Measurements from ENCODE around the gene DTL.

DNA sequence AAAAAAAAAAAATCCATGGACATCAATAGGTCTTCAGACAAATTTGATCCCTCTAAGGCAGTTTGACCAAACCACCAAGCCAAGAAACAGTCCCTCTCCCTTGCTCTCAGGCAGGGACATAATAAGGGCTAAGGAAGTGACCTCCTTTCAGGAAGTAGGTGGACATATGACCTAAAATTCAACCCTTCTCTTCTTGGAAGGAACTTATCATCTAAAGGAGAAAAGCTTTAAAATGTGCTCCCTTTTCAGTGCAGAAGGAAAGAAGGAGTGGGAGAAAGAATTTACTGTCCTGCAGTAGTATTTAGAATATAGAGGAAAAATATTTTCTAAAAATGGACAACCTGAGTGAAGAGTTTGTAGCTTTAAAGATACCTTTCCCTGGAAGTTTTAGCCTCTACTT is 118.1 kb downstream of the DTL start:
- TF ChIP-seq GATA3 (IDR thresholded peaks at IDR 0.05; ENCODE audit: low read depth, low read length) (no peak), GATA2 (IDR thresholded peaks at IDR 0.05; ENCODE audit: low read depth, low read length) (no peak)

Data from SH-SY5Y (cell line).